SK-N-SH treated with all-trans-retinoic acid at 6 μM for 48 hours (cell line): ENCODE data around the gene SEC61B.

Experiments
- ATAC-seq: fragments of 200-7000 bp; cut with Tn5 transposase; 3 replicates; pipeline ENCODE4 v1.9.1; 2020; ENCODE audit warnings: mild to moderate bottlenecking, moderate library complexity
- ARNTL ChIP-seq: fragments of 450-650 bp; formaldehyde crosslinking; IDR thresholded peaks from 2 replicates; pipeline ENCODE4 v1.5.0; 2020; ENCODE audit warnings: low read depth, mild to moderate bottlenecking, moderate library complexity, borderline replicate concordance
- CSDC2 ChIP-seq: fragments of 250-450 bp; sonication (Bioruptor Pico); IDR thresholded peaks from 2 replicates; pipeline ENCODE4 v1.5.0; 2020; ENCODE audit warnings: mild to moderate bottlenecking, moderate library complexity
- CSRNP3 ChIP-seq: fragments of 250-450 bp; sonication (Bioruptor Pico); IDR thresholded peaks from 2 replicates; pipeline ENCODE4 v1.5.1; 2021; ENCODE audit warnings: mild to moderate bottlenecking, moderate library complexity
- ESRRG ChIP-seq: fragments of 250-450 bp; sonication (Bioruptor Pico); IDR thresholded peaks from 2 replicates; pipeline ENCODE4 v1.6.1; 2021; ENCODE audit warnings: mild to moderate bottlenecking
- GLIS3 ChIP-seq: fragments of 250-450 bp; sonication (Bioruptor Pico); IDR thresholded peaks from 2 replicates; pipeline ENCODE4 v1.5.0; 2020; ENCODE audit warnings: mild to moderate bottlenecking, moderate library complexity
- ISL1 ChIP-seq: fragments of 250-450 bp; sonication (Bioruptor Pico); IDR thresholded peaks from 2 replicates; pipeline ENCODE4 v2.1.2; 2022; ENCODE audit warnings: mild to moderate bottlenecking, moderate library complexity
- OSR1 ChIP-seq: fragments of 250-450 bp; sonication (Bioruptor Pico); IDR thresholded peaks from 2 replicates; pipeline ENCODE4 v1.8.0; 2022; ENCODE audit warnings: moderate library complexity, mild to moderate bottlenecking, inconsistent platforms
- PPARA ChIP-seq: fragments of 250-450 bp; sonication (Bioruptor Pico); IDR thresholded peaks from 2 replicates; pipeline ENCODE4 v1.5.0; 2020; ENCODE audit warnings: mild to moderate bottlenecking, borderline replicate concordance
- RARB ChIP-seq: fragments of 250-450 bp; sonication (Bioruptor Pico); IDR thresholded peaks from 2 replicates; pipeline ENCODE4 v1.8.0; 2021; ENCODE audit warnings: mild to moderate bottlenecking, moderate library complexity
- SNAI2 ChIP-seq: fragments of 250-450 bp; sonication (Bioruptor Pico); IDR thresholded peaks from 2 replicates; pipeline ENCODE4 v1.5.0; 2020; ENCODE audit warnings: mild to moderate bottlenecking, moderate library complexity
- TCF4 ChIP-seq: fragments of 250-450 bp; sonication (Bioruptor Pico); IDR thresholded peaks from 2 replicates; pipeline ENCODE4 v1.8.0; 2021; ENCODE audit warnings: mild to moderate bottlenecking, moderate library complexity, borderline replicate concordance
- TOX ChIP-seq: fragments of 250-450 bp; sonication (Bioruptor Pico); IDR thresholded peaks from 2 replicates; pipeline ENCODE4 v1.8.0; 2021; ENCODE audit warnings: mild to moderate bottlenecking, moderate library complexity, borderline replicate concordance
- TSHZ2 ChIP-seq: fragments of 250-450 bp; sonication (Bioruptor Pico); IDR thresholded peaks from 2 replicates; pipeline ENCODE4 v1.5.0; 2020; ENCODE audit warnings: mild to moderate bottlenecking, moderate library complexity
- ZC3H10 ChIP-seq: fragments of 250-450 bp; sonication (Bioruptor Pico); IDR thresholded peaks from 2 replicates; pipeline ENCODE4 v1.5.1; 2021; ENCODE audit warnings: mild to moderate bottlenecking, moderate library complexity
- ZFP3 ChIP-seq: fragments of 250-450 bp; sonication (Bioruptor Pico); IDR thresholded peaks from 2 replicates; pipeline ENCODE4 v1.5.0; 2020; ENCODE audit warnings: mild to moderate bottlenecking, moderate library complexity
- ZFP30 ChIP-seq: fragments of 450-650 bp; formaldehyde crosslinking; IDR thresholded peaks from 2 replicates; pipeline ENCODE4 v1.5.0; 2022; ENCODE audit warnings: mild to moderate bottlenecking, moderate library complexity
- ZNF565 ChIP-seq: fragments of 450-650 bp; formaldehyde crosslinking; conservative IDR thresholded peaks from 2 replicates; pipeline ENCODE4 v1.5.0; 2020; ENCODE audit warnings: low read depth, mild to moderate bottlenecking, moderate library complexity
- ZNF70 ChIP-seq: fragments of 450-650 bp; formaldehyde crosslinking; IDR thresholded peaks from 2 replicates; pipeline ENCODE4 v1.5.0; 2020; ENCODE audit warnings: mild to moderate bottlenecking, moderate library complexity
- ZNF8 ChIP-seq: fragments of 450-650 bp; formaldehyde crosslinking; IDR thresholded peaks from 2 replicates; pipeline ENCODE4 v1.5.0; 2020; ENCODE audit warnings: mild to moderate bottlenecking, moderate library complexity
- TF ChIP-seq, protein P1 (sequence below): fragments of 250-450 bp; sonication (Bioruptor Pico); IDR thresholded peaks from 2 replicates; pipeline ENCODE4 v1.5.1; 2020; ENCODE audit warnings: low read depth, mild to moderate bottlenecking, moderate library complexity
- TF ChIP-seq, protein P2 (sequence below): fragments of 250-450 bp; sonication (Bioruptor Pico); IDR thresholded peaks from 2 replicates; pipeline ENCODE4 v1.8.0; 2020; ENCODE audit warnings: mild to moderate bottlenecking, moderate library complexity, borderline replicate concordance

The SEC61B gene

GRCh38 chr9:99201603-99202002 lies 20.5 kb upstream of the SEC61B start:
- no peak for TF ChIP-seq GLIS3
- no peak for TF ChIP-seq ZC3H10 (CRISPR knock-in tag)
- TF ChIP-seq SNAI2 (CRISPR knock-in tag) = no peak
- no peak for ATAC-seq

DNA sequence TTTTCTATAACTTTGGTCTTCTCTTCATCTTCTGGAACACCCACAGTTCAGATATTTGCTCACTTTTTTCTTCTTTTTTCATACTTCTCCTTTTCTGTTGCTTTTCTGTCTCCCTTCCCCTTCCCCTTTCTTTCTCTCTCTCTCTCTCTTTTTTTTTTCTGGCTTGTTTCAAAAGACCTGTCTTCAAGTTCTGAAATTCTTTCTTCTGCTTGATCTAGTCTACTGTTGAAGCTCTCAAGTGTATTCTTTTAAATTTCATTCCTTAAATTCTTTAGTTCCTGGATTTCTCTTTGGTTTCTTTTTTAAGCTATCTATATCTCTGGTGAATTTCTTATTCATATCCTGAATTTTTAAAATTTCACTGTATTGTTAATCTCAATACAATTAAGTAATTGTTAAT lies 11.5 kb upstream of the SEC61B start:
- no peak for ATAC-seq
- TF ChIP-seq, protein P1, sequence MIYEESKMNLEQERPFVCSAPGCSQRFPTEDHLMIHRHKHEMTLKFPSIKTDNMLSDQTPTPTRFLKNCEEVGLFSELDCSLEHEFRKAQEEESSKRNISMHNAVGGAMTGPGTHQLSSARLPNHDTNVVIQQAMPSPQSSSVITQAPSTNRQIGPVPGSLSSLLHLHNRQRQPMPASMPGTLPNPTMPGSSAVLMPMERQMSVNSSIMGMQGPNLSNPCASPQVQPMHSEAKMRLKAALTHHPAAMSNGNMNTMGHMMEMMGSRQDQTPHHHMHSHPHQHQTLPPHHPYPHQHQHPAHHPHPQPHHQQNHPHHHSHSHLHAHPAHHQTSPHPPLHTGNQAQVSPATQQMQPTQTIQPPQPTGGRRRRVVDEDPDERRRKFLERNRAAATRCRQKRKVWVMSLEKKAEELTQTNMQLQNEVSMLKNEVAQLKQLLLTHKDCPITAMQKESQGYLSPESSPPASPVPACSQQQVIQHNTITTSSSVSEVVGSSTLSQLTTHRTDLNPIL (CRISPR knock-in tag) = no peak
- TF ChIP-seq CSDC2 (CRISPR knock-in tag) (no peak), CSRNP3 (CRISPR knock-in tag) (no peak), ZFP3 (no peak), OSR1 (no peak), ARNTL (no peak), ZC3H10 (CRISPR knock-in tag) (no peak)

DNA sequence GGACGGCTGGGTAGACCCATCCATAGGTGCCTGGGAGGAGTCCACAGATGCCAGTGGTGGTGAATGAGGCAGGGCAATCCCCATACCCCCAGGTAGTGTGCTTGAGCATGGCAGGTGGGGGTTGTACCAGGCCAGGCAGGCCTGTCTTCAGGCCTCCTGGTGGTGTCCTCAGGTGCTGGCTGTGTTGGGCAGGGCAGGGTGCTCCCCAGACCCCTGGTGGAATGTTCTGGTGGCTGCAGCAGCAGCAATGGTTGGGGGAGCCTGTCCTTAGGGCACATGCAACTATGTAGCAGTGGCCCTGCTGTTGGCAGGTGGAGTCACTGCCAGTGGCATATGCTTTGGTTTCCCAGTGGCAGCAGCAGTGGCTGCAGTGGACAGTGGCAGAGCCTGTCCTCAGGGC lies 10.3 kb upstream of the SEC61B start:
- no peak for ATAC-seq
- TF ChIP-seq ZNF70 = no peak
- TF ChIP-seq, protein P2, sequence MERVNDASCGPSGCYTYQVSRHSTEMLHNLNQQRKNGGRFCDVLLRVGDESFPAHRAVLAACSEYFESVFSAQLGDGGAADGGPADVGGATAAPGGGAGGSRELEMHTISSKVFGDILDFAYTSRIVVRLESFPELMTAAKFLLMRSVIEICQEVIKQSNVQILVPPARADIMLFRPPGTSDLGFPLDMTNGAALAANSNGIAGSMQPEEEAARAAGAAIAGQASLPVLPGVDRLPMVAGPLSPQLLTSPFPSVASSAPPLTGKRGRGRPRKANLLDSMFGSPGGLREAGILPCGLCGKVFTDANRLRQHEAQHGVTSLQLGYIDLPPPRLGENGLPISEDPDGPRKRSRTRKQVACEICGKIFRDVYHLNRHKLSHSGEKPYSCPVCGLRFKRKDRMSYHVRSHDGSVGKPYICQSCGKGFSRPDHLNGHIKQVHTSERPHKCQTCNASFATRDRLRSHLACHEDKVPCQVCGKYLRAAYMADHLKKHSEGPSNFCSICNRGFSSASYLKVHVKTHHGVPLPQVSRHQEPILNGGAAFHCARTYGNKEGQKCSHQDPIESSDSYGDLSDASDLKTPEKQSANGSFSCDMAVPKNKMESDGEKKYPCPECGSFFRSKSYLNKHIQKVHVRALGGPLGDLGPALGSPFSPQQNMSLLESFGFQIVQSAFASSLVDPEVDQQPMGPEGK (CRISPR knock-in tag) = no peak
- no peak for TF ChIP-seq ESRRG (CRISPR knock-in tag)
- no peak for TF ChIP-seq CSRNP3 (CRISPR knock-in tag)
- TF ChIP-seq OSR1 = no peak
- no peak for TF ChIP-seq ZFP3
- TF ChIP-seq TOX (CRISPR knock-in tag) = no peak
- TF ChIP-seq ZNF8 (CRISPR knock-in tag) = no peak
- no peak for TF ChIP-seq ZFP30
- TF ChIP-seq ZC3H10 (CRISPR knock-in tag) = no peak
- TF ChIP-seq, all 23 proteins: peak for 0

DNA sequence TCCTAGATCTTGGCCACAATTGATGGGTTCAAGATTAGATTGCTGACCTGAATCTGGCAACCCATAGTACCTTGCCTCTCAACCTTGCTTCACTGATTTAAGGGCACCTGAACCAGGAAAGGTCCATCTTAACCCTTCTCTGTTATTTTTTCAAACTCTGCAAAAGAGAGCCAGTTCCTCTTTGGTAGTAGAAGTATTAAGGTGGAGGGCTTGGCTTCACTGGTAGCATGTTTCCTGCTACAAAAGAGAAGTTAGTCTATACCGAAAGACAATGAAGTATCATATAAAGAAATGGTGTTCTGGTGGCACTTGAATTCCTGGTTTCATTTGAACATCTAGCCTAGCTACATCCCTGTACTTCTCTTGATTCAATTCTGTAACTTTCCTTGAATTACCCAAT lies 8.9 kb upstream of the SEC61B start:
- TF ChIP-seq ZC3H10 (CRISPR knock-in tag) = no peak
- TF ChIP-seq RARB (CRISPR knock-in tag) = no peak
- TF ChIP-seq, protein P2 (CRISPR knock-in tag) = no peak
- no peak for TF ChIP-seq PPARA (CRISPR knock-in tag)
- no peak for TF ChIP-seq TSHZ2
- no peak for TF ChIP-seq ESRRG (CRISPR knock-in tag)
- no peak for TF ChIP-seq CSDC2 (CRISPR knock-in tag)
- TF ChIP-seq SNAI2 (CRISPR knock-in tag) = no peak
- TF ChIP-seq ISL1 (CRISPR knock-in tag) = no peak
- TF ChIP-seq ZNF565 = no peak
- TF ChIP-seq, protein P1 (CRISPR knock-in tag) = no peak
- no peak for TF ChIP-seq ARNTL
- no peak for TF ChIP-seq ZFP3
- no peak for TF ChIP-seq TOX (CRISPR knock-in tag)
- no peak for TF ChIP-seq ZFP30
- TF ChIP-seq TCF4 (CRISPR knock-in tag) = no peak
- ATAC-seq = no peak
